Measurements from ENCODE around the gene NCAM1.

- TF ChIP-seq CTCF (IDR thresholded peaks at IDR 0.05), result no peak
- no peak for TF ChIP-seq POLR2A (IDR thresholded peaks at IDR 0.05)
Measured at GRCh38 chr11:113159988-113160807, 199.0 kb downstream of the NCAM1 start.

Data from Peyer's patch (tissue), 4 donors.